Heart left ventricle (tissue), 16 donors: Measurements from ENCODE around the gene LACC1. TPM values are rescaled to one million over a fixed set of nuclear protein-coding genes. Genes with fewer than 3 reads are reported as not detected.
A peak's percentile ranks its signal among the peaks of the same experiment; 100 is the strongest.

Experiments used
- ATAC-seq, 4 donors: fragments of 200-7000 bp; cut with Tn5 transposase; one replicate each; pipeline ENCODE4 v1.9.1; 2020 to 2022; ENCODE audit warnings: moderate library complexity in 4 of 4, mild to moderate bottlenecking in 3 of 4, moderate number of reproducible peaks in 1 of 4
- DNase-seq, 5 donors: peaks; one replicate each; pipeline ENCODE4 v3.0.0-alpha.2; 2020
- H3K27ac ChIP-seq, 12 donors: fragments of 200-600 bp; sonication (generic) in 4 of 12; one replicate each; pipeline versions ENCODE4 v1.5.0 to v1.8.0; 2016 to 2022; ENCODE audit warnings: mild to moderate bottlenecking in 2 of 12
- H3K27me3 ChIP-seq, 9 donors: fragments of 200-600 bp; sonication (generic) in 2 of 9; one replicate each; pipeline versions ENCODE4 v1.5.1 to v1.8.0; 2016 to 2022; ENCODE audit warnings: mild to moderate bottlenecking in 3 of 9
- H3K36me3 ChIP-seq, 9 donors: fragments of 200-600 bp; sonication (generic) in 2 of 9; one replicate each; pipeline versions ENCODE4 v1.5.0 to v1.8.0; 2018 to 2022; ENCODE audit warnings: mild to moderate bottlenecking in 2 of 9
- H3K4me1 ChIP-seq, 12 donors: fragments of 200-600 bp; sonication (generic) in 4 of 12; one replicate each; pipeline versions ENCODE4 v1.5.0 to v1.8.0; 2016 to 2022; ENCODE audit warnings: mild to moderate bottlenecking in 3 of 12
- H3K4me3 ChIP-seq, 12 donors: fragments of 200-600 bp; sonication (generic) in 4 of 12; one replicate each; pipeline versions ENCODE4 v1.5.0 to v1.8.0; 2017 to 2022; ENCODE audit warnings: mild to moderate bottlenecking in 9 of 12, moderate library complexity in 4 of 12
- H3K9me3 ChIP-seq, 12 donors: fragments of 200-600 bp; sonication (generic) in 4 of 12; one replicate each; pipeline versions ENCODE4 v1.5.0 to v1.8.0; 2016 to 2022; ENCODE audit warnings: mild to moderate bottlenecking in 1 of 12
- CTCF ChIP-seq, 12 donors: fragments of 200-600 bp; sonication (generic) in 4 of 12; IDR thresholded peaks; one replicate each; pipeline versions ENCODE4 v1.5.0 to v1.8.0; 2018 to 2022; ENCODE audit warnings: antibody characterized with exemption in 12 of 12, mild to moderate bottlenecking in 5 of 12
- POLR2A ChIP-seq, 2 donors: fragments of 450-650 bp; IDR thresholded peaks; one replicate each; pipeline ENCODE4 v1.6.1; 2017; ENCODE audit warnings: antibody characterized with exemption in 2 of 2, mild to moderate bottlenecking in 2 of 2, moderate library complexity in 2 of 2
- WGBS, 4 donors: extraction: QIAGEN DNeasy Blood & Tissue Kit in 2 of 4; methylation state at CpG; one replicate each; pipeline versions ENCODE4 v1.1.5 to v1.1.7; 2013 to 2018; 5-methylcytosine and 5-hydroxymethylcytosine counted together
- intact Hi-C, 10 donors: fragments of 100-400 bp; cut with DNase I; formaldehyde crosslinking; loops; one replicate each; pipeline versions ENCODE4 v1.11.1 to v1.14.2; 2022
- long read RNA-seq, 3 donors: library from polyadenylated mRNA; unstranded; transcript quantifications; one replicate each; pipeline ENCODE4 v2.0.0, GENCODE V29; 2020 to 2021
- polyA plus RNA-seq, 2 donors: library from polyadenylated mRNA; stranded (reverse); fragments of 200-250 nt; gene quantifications; one replicate each; pipeline ENCODE4 v1.2.3, GENCODE V29; 2013
- total RNA-seq, 9 donors: library from RNA; depleted of rRNA in 2 of 9; stranded (reverse); fragments of >200 nt in 2 of 9; fragmentation: NEBNext Ultra II Directional in 3 of 9; extraction: Animal tissue kit (Norgen Biotek cat#: 25700) in 3 of 9; gene quantifications; one replicate each; pipeline versions ENCODE4 v1.1.0 to v1.2.4, GENCODE V29; 2016 to 2023
- donor health status: ischemic (EF 13 %, LVEDD 7.1; RV severe dilation, severe dysfunction).
- donor health status: healthy with polysubstance abuse.
- donor health status: DM: no; HTN: yes; CAD: no.
- donor health status: DM: no; HTN: no; CAD: no.
- donor health status: ischemic (EF 25% LVEDD 6.9; RV normal size, moderate dysfunction).
- donor health status: ischemic (EF 25% LVEDD 5.7; RV mildly dilated, moderate dysfunction).
- donor health status: healthy.
- donor health status: DM: yes; HTN: yes; CAD: no.
- donor health status: ischemic (EF 35%, LVEDD 5.7; RV mildly dilated, moderate dysfunction).
- donor health status: nonischemic (EF 11% LVEDD 7.7; RV severe dilation, severe dysfunction).
- donor health status: DM: yes; HTN: yes; CAD: no.
- donor health status: PGD.
- donor health status: ischemic (EF 29% LVEDD 5.4; RV normal size, mild dysfunction).
- donor health status: nonischemic (EF 23%, LVEDD 6.1; RV moderate dilation, normal function).

LACC1 gene
- total RNA-seq (10 to 100 TPM in 2 of 9 donors, 1 to 10 TPM in 7; 2.7 to 17.8 (median 4.3) TPM), polyA plus RNA-seq (1 to 10 TPM; 3.0 to 7.8 TPM)
- long read RNA-seq, donor 1, full-length matches to known transcripts: 2 of 4 reads
- long read RNA-seq, donor 1, partial matches to known transcripts: 0 of 4 reads
- long read RNA-seq, donor 1, other reads (novel, unspliced or antisense): 2 of 4 reads
- long read RNA-seq, donor 2, full-length matches to known transcripts: 30 of 44 reads
- long read RNA-seq, donor 2, partial matches to known transcripts: 0 of 44 reads
- long read RNA-seq, donor 2, other reads (novel, unspliced or antisense): 14 of 44 reads
- long read RNA-seq, donor 3, full-length matches to known transcripts: 15 of 24 reads
- long read RNA-seq, donor 3, partial matches to known transcripts: 4 of 24 reads
- long read RNA-seq, donor 3, other reads (novel, unspliced or antisense): 5 of 24 reads

GRCh38 chr13:43879755-43880181 is at the start of gene LACC1:
LACC1 (plus strand) TSS chr13:43879904; CDS start chr13:43880986, 1,082 bp downstream.
- Histone ChIP-seq H3K4me1 (peaks cover 0 to 47% (median 10%) of the 10 kb centered on the region in 12 donors), H3K4me3 (peak within 1 kb of the TSS; percentile 67 to 97 (median 79)), H3K36me3 (peaks cover 0 to 4% (median 0%) of the 10 kb centered on the region in 9 donors), H3K27me3 (no peaks in the 10 kb centered on the region), H3K27ac (peak within 1 kb of the TSS; percentile 85 to 99 (median 94)), H3K9me3 (no peaks in the 10 kb centered on the region)
- TF ChIP-seq POLR2A (IDR thresholded peaks at IDR 0.05) (no peak), CTCF (IDR thresholded peaks at IDR 0.05) (no peak)
- intact Hi-C loops: loop anchor here in 6 of 10 donors (10.0 kb wide), 4 partner anchors 575 to 1285 kb away; no protein-coding TSS in a partner anchor
- ATAC-seq: peak; percentile 34 to 78 (median 76)
- DNase-seq: peak in 3 of 5 donors; percentile 53 to 84 (median 53)
- WGBS, 4 donors: 2 to 10% (median 2%) methylated on average over 8 to 48 of the region's 48 CpGs

GRCh38 chr13:43830497-43830881 is 49.2 kb upstream of the LACC1 start:
- ATAC-seq (no peak), DNase-seq (no peak)
- Histone ChIP-seq H3K27me3 (no peaks in the 10 kb centered on the region), H3K4me1 (peaks cover 0 to 4% (median 0%) of the 10 kb centered on the region in 12 donors), H3K27ac (no peak overlapping the region), H3K36me3 (no peaks in the 10 kb centered on the region), H3K9me3 (no peaks in the 10 kb centered on the region), H3K4me3 (no peak overlapping the region)
- intact Hi-C loops: no loop called here
- TF ChIP-seq CTCF (IDR thresholded peaks at IDR 0.05) (no peak), POLR2A (IDR thresholded peaks at IDR 0.05) (no peak)
- 74 to 81% (median 77%) methylated on average over 5 of the region's 5 CpGs for WGBS, 4 donors

GRCh38 chr13:43831088-43831487 is 48.6 kb upstream of the LACC1 start:
- DNase-seq (no peak), ATAC-seq (no peak)
- Histone ChIP-seq H3K4me1 (peaks cover 0 to 4% (median 0%) of the 10 kb centered on the region in 12 donors), H3K36me3 (no peaks in the 10 kb centered on the region), H3K4me3 (no peak overlapping the region), H3K9me3 (no peaks in the 10 kb centered on the region), H3K27me3 (no peaks in the 10 kb centered on the region), H3K27ac (no peak overlapping the region)
- no peak for TF ChIP-seq CTCF (IDR thresholded peaks at IDR 0.05)
- TF ChIP-seq POLR2A (IDR thresholded peaks at IDR 0.05): no peak
- intact Hi-C loops: no loop called here
- 69 to 77% (median 73%) methylated on average over 2 of the region's 2 CpGs for WGBS, 4 donors

GRCh38 chr13:43835701-43836100 is 44.0 kb upstream of the LACC1 start:
- TF ChIP-seq POLR2A (IDR thresholded peaks at IDR 0.05) (no peak), CTCF (IDR thresholded peaks at IDR 0.05) (no peak)
- Histone ChIP-seq H3K36me3 (no peaks in the 10 kb centered on the region), H3K4me1 (peaks cover 0 to 4% (median 0%) of the 10 kb centered on the region in 12 donors), H3K4me3 (no peak overlapping the region), H3K9me3 (no peaks in the 10 kb centered on the region), H3K27ac (no peak overlapping the region), H3K27me3 (no peaks in the 10 kb centered on the region)
- no peak for DNase-seq
- ATAC-seq: no peak
- 63 to 93% (median 89%) methylated on average over 2 of the region's 2 CpGs for WGBS, 4 donors
- intact Hi-C loops: no loop called here
